Loucy (cell line): Measurements from ENCODE around the gene GTF2A1L.

Experiments used
- H2AFZ ChIP-seq: fragments of 200-600 bp; sonication (generic); 2 replicates; pipeline ENCODE4 v1.6.0; 2016; ENCODE audit warnings: antibody characterized with exemption, mild to moderate bottlenecking, low read length, moderate library complexity
- H3F3A ChIP-seq: fragments of 200-600 bp; 2 replicates; pipeline ENCODE4 v1.6.0; 2016; ENCODE audit warnings: antibody characterized with exemption, low read depth, mild to moderate bottlenecking
- H3K27me3 ChIP-seq: fragments of 200-600 bp; sonication (generic); 2 replicates; pipeline ENCODE4 v1.6.1; 2014; ENCODE audit warnings: low read length, mild to moderate bottlenecking; ENCODE audit not compliant: insufficient read depth, poor library complexity, severe bottlenecking
- H3K36me3 ChIP-seq: fragments of 200-600 bp; sonication (generic); 2 replicates; pipeline ENCODE4 v1.6.1; 2016; ENCODE audit warnings: low read length; ENCODE audit not compliant: insufficient read depth
- H3K4me1 ChIP-seq: fragments of 200-600 bp; sonication (generic); 2 replicates; pipeline ENCODE4 v1.5.1; 2014; ENCODE audit warnings: low read length, mild to moderate bottlenecking; ENCODE audit not compliant: insufficient read depth, poor library complexity, severe bottlenecking
- H3K4me2 ChIP-seq: fragments of 200-600 bp; sonication (generic); 2 replicates; pipeline ENCODE4 v1.6.0; 2014; ENCODE audit warnings: antibody characterized with exemption, low read length, low read depth, mild to moderate bottlenecking; ENCODE audit not compliant: poor library complexity, severe bottlenecking
- H3K4me3 ChIP-seq: fragments of 200-600 bp; sonication (generic); 2 replicates; pipeline ENCODE4 v1.5.1; 2014; ENCODE audit warnings: low read length, mild to moderate bottlenecking, mixed read lengths; ENCODE audit not compliant: poor library complexity, severe bottlenecking
- H3K79me2 ChIP-seq: fragments of 200-600 bp; sonication (generic); 2 replicates; pipeline ENCODE4 v1.6.1; 2014; ENCODE audit warnings: low read length; ENCODE audit not compliant: insufficient read depth
- H3K9ac ChIP-seq: fragments of 200-600 bp; sonication (generic); 2 replicates; pipeline ENCODE4 v1.6.0; 2014; ENCODE audit warnings: mild to moderate bottlenecking, low read depth, low read length, moderate library complexity; ENCODE audit not compliant: poor library complexity, severe bottlenecking
- H3K9me2 ChIP-seq: fragments of 200-600 bp; sonication (generic); replicated peaks from 2 replicates; pipeline ENCODE4 v1.6.1; 2016; ENCODE audit warnings: low read depth, low read length, mixed read lengths
- H3K9me3 ChIP-seq: fragments of 200-600 bp; sonication (generic); 2 replicates; pipeline ENCODE4 v1.6.1; 2014; ENCODE audit warnings: mild to moderate bottlenecking, antibody characterized with exemption, low read length, low read depth; ENCODE audit not compliant: insufficient read depth
- H4K20me1 ChIP-seq: fragments of 200-600 bp; sonication (generic); 2 replicates; pipeline ENCODE4 v1.6.0; 2014; ENCODE audit warnings: antibody characterized with exemption, low read length, mild to moderate bottlenecking; ENCODE audit not compliant: insufficient read depth, poor library complexity, severe bottlenecking
- CTCF ChIP-seq: fragments of 200-600 bp; sonication (generic); conservative IDR thresholded peaks from 2 replicates; pipeline ENCODE4 v1.5.1; 2014; ENCODE audit warnings: mild to moderate bottlenecking, antibody characterized with exemption, low read length
- EZH2phosphoT487 ChIP-seq: fragments of 200-600 bp; IDR thresholded peaks from 2 replicates; pipeline ENCODE4 v1.6.1; 2018; ENCODE audit warnings: antibody characterized with exemption, mild to moderate bottlenecking, moderate library complexity, borderline replicate concordance

Gene GTF2A1L

DNA sequence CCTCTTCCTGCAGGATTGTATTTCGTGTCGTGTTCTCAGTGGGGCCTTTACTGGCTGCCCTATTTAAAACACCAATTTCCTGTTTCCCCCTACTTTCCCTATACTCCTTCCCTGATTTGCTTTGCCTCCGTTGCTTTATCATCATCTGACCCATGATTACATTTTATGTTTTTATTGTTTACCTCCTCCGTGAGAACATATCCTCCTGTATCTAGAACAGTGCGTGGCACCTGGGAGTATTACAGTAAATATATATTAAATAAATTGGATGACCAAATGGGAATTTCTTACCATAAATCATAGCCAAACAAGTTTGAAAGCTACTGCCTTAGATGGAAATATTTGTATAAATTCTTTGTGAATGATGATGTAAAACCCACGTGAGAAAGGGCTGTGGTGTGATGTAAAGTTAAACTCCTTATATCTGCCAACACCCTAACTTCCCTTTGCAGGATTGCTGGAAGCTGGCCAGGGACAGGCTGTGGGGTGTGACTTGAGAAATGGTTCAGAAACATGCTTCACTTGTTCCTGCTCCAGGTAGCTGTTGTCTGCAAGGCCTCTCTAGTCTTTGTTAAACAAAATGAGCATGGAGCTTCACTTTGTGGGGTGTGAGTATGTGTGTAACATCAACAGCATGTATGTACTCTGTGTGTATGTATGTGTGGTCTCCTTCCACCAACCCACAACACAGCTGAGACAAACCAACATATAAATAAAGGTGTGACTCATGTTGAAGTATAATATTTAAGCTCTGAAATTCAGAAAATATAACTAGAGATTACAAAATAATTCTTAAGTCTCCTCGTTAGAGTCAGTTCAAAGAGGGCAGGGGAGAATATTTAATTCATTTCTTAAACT is 97.6 kb downstream of the GTF2A1L start:
- no peaks in the 10 kb centered on the region for H3K9me2 ChIP-seq
- H3K36me3 ChIP-seq: no peaks in the 10 kb centered on the region
- peaks cover under 1% of the 10 kb centered on the region for H3K27me3 ChIP-seq
- no peak overlapping the region for H2AFZ ChIP-seq
- no peaks in the 10 kb centered on the region for H3K4me1 ChIP-seq
- no peak overlapping the region for H3K9ac ChIP-seq
- H3K9me3 ChIP-seq: no peaks in the 10 kb centered on the region
- no peak overlapping the region for H3K4me2 ChIP-seq
- H3F3A ChIP-seq: no peaks in the 10 kb centered on the region
- no peak overlapping the region for H3K4me3 ChIP-seq
- TF ChIP-seq EZH2phosphoT487: no peak
- TF ChIP-seq CTCF: no peak
- H3K79me2 ChIP-seq: no peaks in the 10 kb centered on the region
- no peaks in the 10 kb centered on the region for H4K20me1 ChIP-seq

DNA sequence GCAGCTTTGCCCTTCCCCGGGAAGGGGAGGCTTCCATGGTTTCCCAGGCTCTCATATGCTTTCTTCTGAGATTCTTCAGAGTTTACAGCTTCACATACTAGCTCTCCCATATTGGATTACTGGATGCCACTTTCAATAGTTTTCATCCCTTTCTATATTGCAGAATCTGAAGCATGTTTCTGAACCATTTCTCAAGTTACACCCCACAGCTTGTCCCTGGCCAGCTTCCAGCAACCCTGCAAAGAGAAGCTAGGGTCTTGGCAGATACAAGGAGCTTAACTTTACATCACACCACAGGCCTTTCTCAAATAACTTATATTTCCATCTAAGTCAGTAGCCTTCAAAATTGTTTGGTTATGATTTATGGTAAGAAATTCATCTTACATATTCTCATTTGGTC is 98.3 kb downstream of the GTF2A1L start:
- Histone ChIP-seq H3K4me1 (no peaks in the 10 kb centered on the region), H3F3A (no peaks in the 10 kb centered on the region), H3K4me2 (no peak overlapping the region), H3K79me2 (no peaks in the 10 kb centered on the region), H3K27me3 (peaks cover 4% of the 10 kb centered on the region), H3K36me3 (no peaks in the 10 kb centered on the region), H3K4me3 (no peak overlapping the region), H3K9me3 (no peaks in the 10 kb centered on the region), H2AFZ (no peak overlapping the region), H3K9me2 (no peaks in the 10 kb centered on the region), H4K20me1 (no peaks in the 10 kb centered on the region), H3K9ac (no peak overlapping the region)
- no peak for TF ChIP-seq CTCF
- no peak for TF ChIP-seq EZH2phosphoT487

- Histone ChIP-seq H3K27me3 (peaks cover 4% of the 10 kb centered on the region), H2AFZ (no peak overlapping the region), H3K9me3 (no peaks in the 10 kb centered on the region), H4K20me1 (no peaks in the 10 kb centered on the region), H3K4me3 (no peak overlapping the region), H3K79me2 (no peaks in the 10 kb centered on the region), H3K36me3 (no peaks in the 10 kb centered on the region), H3K9ac (no peak overlapping the region), H3K9me2 (no peaks in the 10 kb centered on the region), H3K4me1 (no peaks in the 10 kb centered on the region), H3K4me2 (no peak overlapping the region), H3F3A (no peaks in the 10 kb centered on the region)
- TF ChIP-seq EZH2phosphoT487 (no peak), CTCF (no peak)
Observed at GRCh38 chr2:48717846-48718245, 100.2 kb downstream of the GTF2A1L start.
